H1 (cell line): ENCODE results near the gene PHACTR2. TPM values are rescaled to one million over a fixed set of nuclear protein-coding genes. Genes with fewer than 3 reads are reported as not detected.

Experiments
- BACH1 ChIP-seq: IDR thresholded peaks from 2 replicates; pipeline ENCODE4 v1.6.1; 2012; ENCODE audit warnings: low read length, improper control_type of control experiment
- CBX8 ChIP-seq: fragments of 300-800, 300-1000 bp; sonication (generic); IDR thresholded peaks from 2 replicates; pipeline ENCODE4 v1.7.1; 2016; ENCODE audit warnings: low read depth, low read length, borderline replicate concordance
- CHD7 ChIP-seq: fragments of 300-600 bp; sonication (generic); IDR thresholded peaks from 2 replicates; pipeline ENCODE4 v1.7.1; 2012; ENCODE audit warnings: low read length, moderate library complexity, mild to moderate bottlenecking, inconsistent platforms; ENCODE audit not compliant: insufficient replicate concordance
- CREB1 ChIP-seq: IDR thresholded peaks from 2 replicates; pipeline ENCODE4 v1.6.1; 2012; ENCODE audit warnings: inconsistent platforms
- EP300 ChIP-seq, 2 experiments: IDR thresholded peaks; 1 replicate in 1 of 2; 2 replicates in 1 of 2; pipeline ENCODE4 v1.6.1; 2011 to 2012; ENCODE audit warnings: low read depth in 2 of 2, low read length in 2 of 2, mild to moderate bottlenecking in 2 of 2, borderline replicate concordance in 1 of 2, inconsistent platforms in 1 of 2, moderate library complexity in 1 of 2
- EZH2 ChIP-seq: fragments of 200-600 bp; sonication (generic); IDR thresholded peaks from 2 replicates; pipeline ENCODE4 v1.7.1; 2012; ENCODE audit warnings: low read depth, mild to moderate bottlenecking, moderate library complexity, low read length, inconsistent platforms; ENCODE audit not compliant: severe bottlenecking
- NRF1 ChIP-seq: IDR thresholded peaks from 2 replicates; pipeline ENCODE4 v1.6.1; 2011; ENCODE audit warnings: mild to moderate bottlenecking, low read depth, low read length, improper control_type of control experiment
- RFX5 ChIP-seq: IDR thresholded peaks from 2 replicates; pipeline ENCODE4 v1.6.1; 2011; ENCODE audit warnings: low read depth, low read length, improper control_type of control experiment, borderline replicate concordance
- SAP30 ChIP-seq: fragments of 300-600 bp; sonication (generic); IDR thresholded peaks from 2 replicates; pipeline ENCODE4 v1.7.1; 2012; ENCODE audit warnings: low read length, moderate library complexity, mild to moderate bottlenecking, inconsistent platforms; ENCODE audit not compliant: insufficient read depth, insufficient replicate concordance
- SP1 ChIP-seq: IDR thresholded peaks from 2 replicates; pipeline ENCODE4 v1.6.1; 2011; ENCODE audit warnings: low read depth, low read length
- SP2 ChIP-seq: IDR thresholded peaks from 2 replicates; pipeline ENCODE4 v1.6.1; 2012; ENCODE audit warnings: mild to moderate bottlenecking, low read length, inconsistent platforms
- TEAD4 ChIP-seq: IDR thresholded peaks from 2 replicates; pipeline ENCODE4 v1.6.1; 2012; ENCODE audit warnings: low read depth, low read length, inconsistent platforms, mixed read lengths
- polyA plus RNA-seq, 7 experiments: library from polyadenylated mRNA; depleted of rRNA in 3 of 7; stranded (reverse) in 5 of 7; unstranded in 2 of 7; fragments of >200 nt in 5 of 7; fragments of 200-250 nt in 2 of 7; gene quantifications; 1 replicate in 5 of 7; 2 replicates in 1 of 7; 4 replicates in 1 of 7; pipeline versions ENCODE4 v1.2.1 to v1.2.3, GENCODE V29; 2011 to 2013; ENCODE audit warnings: missing spikeins in 2 of 7, mixed read lengths in 2 of 7
- total RNA-seq: library from RNA; stranded (reverse); fragmentation: NEBNext Ultra II Directional; extraction: Animal tissue kit (Norgen Biotek cat#: 25700); gene quantifications from 2 replicates; pipeline ENCODE4 v1.2.1, GENCODE V29; 2021

Gene PHACTR2
- total and polyA plus RNA-seq, 2 of the 8 experiments (the other 6 are each of a cell fraction or from before 2014, with no cell fraction given) = 16.9 to 131 TPM

GRCh38 chr6:143673669-143674068, 4.1 kb upstream of the PHACTR2 start (continued):
- TF ChIP-seq CHD7 (peak; percentile 49), SP2 (no peak), CREB1 (no peak), EZH2 (no peak), SAP30 (no peak), BACH1 (no peak), EP300 (IDR thresholded peaks at IDR 0.05; ENCODE audit: borderline replicate concordance in 1 of 2, low read depth in 2 of 2, low read length in 2 of 2) (no peak), NRF1 (no peak), TEAD4 (0 out of 2 replicates have a peak, but pooled peaks have one; percentile 18), CBX8 (no peak), SP1 (peak; percentile 66; the same call in 1 of the 2 replicates), RFX5 (no peak)
